ENCODE measurements around the gene CA14.
"Not testable (repeated sequence)": the region's sequence is repeated elsewhere in the genome, so short reads cannot be mapped to it uniquely, and the experiment has no call there.

Gene CA14

DNA sequence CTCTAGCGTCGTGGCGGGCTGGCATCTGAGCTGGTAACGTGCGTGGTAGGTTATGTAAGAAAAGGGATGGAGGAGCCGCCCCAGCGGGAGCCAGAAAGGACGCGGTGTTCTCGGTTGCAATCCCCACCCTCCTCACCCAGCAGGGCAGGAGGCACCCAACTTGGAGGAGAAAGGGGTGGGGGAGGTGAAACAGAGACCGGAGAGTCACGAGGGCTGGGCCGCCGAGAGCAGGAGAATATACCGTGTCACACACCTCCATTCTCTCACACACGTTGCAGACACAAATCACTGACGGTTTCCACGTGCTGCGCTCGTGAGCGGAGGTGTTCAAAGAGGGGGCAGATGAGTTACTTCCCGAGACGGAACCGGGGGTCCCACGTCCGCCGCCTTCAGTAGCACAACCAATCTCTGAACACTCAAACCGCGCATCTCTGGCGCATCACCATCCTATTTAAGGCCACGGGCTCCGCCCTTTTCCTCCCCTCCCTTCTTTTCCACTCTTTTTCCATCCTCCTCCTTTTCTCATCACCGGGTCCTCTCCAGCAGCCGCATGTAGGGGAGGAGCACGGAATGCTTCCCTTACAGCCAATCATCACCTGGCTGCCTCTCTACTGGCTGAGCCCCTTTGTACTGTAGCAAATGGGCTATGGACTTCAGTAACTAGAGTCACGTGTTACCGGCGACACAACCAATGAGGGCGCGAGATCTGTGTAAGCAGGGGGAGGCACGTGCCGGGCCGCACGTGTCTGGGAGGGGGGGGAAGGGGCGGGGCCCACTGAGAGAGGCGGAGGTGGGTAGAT is 24.4 kb downstream of the CA14 start, which contains the start of gene CIART:
CIART (plus strand) TSS at position 797 of the 800 bp plus-strand sequence. CDS start 714 bp downstream, outside the sequence.
- peak; percentile 96 for DNase-seq

DNA sequence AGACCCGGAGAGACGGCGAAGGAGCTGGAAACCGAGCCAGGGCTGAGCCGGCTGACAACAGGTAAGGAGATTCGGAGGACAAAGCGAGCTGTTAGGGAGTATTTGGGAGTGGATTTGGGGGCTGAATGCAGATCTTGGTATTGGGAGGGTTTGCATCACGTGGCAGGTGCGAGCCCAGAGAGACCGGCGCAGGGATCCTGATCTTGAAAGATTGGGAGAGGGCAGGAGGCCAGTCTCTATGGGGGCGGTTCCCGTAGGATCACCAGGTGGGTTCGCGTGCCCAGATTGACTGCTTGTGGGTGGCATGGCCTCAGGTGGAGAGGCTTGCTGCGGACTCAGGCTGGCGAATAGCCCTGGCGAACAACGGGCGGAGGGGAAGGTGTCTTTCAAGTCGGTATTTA is 25.0 kb downstream of the CA14 start:
- DNase-seq = no peak

DNA sequence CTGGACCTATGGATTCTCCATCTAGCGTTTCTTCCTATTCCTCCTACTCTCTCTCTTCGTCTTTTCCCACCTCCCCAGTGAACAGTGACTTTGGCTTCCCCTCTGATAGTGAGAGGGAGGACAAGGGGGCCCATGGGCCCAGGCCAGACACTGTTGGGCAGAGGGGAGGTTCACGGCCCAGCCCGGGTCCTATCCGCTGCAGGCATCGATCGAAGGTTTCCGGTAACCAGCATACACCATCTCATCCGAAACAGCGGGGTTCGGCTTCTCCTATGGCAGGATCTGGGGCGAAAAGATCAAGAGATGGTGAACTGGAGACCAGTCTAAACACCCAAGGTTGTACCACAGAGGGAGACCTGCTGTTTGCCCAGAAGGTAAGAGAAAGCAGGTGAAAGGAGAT is 25.7 kb downstream of the CA14 start:
- no peak for DNase-seq

DNA sequence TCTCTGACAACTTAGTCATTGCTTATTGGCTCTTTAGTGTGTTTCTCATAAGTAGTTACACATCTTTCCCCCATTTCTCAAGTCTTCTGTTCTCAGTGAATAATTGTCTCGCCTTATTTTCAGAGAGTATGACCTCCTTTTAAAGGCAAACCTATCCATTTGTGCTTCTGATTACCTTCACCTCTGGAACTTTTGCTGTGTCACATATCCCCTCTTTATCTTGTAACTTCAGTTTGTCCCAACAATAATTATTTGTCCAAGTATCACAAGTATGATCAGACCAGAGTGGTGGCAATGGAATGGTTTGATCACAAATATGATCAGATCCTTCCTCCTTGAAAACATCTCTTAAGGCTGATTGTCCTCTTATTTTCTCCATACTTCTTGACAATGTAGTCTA is 30.8 kb downstream of the CA14 start:
- DNase-seq = no peak

DNA sequence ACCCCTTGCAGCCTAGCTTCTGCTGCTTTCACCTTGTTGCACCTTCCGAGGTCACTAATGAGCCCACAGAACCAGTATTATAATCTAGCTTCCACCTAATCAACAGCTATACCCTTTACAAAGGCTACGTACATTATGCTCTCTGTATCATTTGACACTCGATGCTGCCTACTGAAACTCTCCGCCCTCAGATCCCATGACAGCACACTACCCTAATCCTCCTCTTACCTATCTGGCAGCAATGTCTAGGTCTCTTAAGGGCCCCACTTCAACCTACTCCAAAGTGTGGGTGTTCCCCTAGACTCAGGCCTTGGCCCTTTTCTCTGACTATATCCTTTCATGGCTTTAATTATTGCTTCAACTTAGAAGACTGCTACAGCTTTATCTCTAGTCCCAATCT is 31.2 kb downstream of the CA14 start:
- no peak for DNase-seq

DNA sequence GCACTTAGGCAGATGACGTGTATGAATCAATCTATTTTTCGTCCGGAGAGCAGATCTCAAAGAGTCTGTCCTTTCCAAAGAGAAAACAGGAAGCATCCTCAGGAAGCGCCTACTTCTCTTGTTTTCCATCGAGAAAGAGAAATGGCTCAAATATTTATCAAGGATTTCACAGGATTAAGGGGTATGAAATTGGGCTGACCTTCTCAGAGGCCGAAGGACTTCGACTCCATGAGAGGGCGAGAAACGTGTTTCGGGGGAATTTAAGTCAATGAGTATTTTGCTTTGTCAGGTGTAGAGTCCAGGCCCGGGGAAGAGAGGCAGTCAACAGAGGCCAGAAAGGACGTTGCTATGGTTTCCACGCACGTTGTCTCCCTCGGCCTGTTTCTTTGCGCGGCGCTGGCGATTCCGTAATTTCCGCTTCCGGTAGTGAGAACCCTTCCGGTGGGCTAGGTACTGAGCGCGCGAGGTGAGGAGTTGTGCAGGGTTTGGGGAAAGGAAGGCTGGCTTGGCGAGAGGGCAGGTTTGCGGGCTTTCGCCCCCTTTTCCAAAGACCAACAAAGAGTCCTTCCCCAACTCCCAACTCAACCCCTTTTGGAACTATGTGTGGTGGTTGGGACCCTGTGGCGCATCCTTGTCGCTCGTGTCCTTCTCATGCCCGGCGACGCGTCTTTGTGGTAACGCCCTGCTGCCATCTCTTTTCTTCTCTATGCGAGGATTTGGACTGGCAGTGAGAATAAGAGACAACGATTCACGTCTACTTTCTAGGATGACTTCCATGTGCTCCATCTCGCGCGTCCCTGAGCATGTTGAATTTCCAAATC is 36.1 kb downstream of the CA14 start, which contains the start of gene MRPS21:
MRPS21 (plus strand) TSS at position 429 of the 821 bp plus-strand sequence. CDS start 506 bp downstream, outside the sequence.
- DNase-seq = peak; percentile 98

DNA sequence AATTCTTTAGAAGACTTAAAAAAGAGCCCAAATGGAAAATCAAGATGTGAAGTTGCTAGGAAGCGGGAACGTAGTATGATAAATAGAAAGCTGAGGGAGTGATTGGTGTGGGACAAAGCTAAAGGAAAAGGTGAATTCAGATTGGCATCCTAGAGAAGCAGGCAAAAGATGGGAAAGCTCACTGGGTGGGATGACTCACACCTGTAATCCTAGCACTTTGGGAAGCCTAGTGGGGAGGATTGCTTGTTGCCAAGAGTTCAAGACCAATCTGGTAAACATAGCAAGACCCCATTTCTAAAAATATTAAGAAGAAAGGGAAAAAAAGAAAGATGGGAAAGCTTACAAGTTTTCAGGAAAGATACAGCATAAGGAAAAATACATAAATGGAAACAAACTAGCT is 37.9 kb downstream of the CA14 start:
- DNase-seq = no peak

DNA sequence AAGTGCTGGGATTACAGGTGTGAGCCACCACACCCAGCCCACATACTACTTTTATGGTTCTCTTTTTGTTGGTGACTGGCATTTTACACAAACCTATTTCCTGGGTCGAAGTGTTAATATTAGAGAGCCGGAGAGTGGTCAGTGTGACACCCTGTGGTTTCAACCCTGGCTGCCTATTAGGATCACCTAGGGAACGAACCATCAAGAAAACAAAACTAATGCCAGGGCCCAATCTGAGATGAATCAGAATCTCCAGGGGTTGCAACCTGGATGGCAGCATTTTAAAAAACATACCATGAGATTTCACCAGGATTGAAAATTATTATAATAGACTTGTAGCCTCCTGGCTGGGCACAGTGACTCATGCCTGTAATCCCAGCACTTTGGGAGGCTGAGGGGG is 42.1 kb downstream of the CA14 start:
- DNase-seq = no peak

DNA sequence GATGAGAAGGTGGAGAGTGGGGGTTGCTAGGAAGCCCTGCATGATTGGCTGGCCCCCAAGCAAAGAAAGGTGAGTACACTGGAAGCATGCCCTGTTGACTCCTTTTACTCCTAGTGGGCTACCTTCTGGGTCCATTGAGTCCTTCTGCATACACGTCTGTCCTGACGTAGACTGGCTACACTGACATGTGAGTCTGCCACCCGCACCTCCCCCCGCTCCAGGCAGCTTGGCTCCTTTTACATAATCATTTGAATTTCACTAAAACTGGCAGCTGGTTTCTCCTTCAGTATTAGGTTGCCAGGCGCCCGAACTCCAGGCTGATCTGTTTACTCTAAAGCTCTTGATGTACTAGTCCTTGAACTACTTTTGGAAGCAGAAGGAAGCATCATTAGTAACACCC is 44.8 kb downstream of the CA14 start:
- DNase-seq = no peak

DNA sequence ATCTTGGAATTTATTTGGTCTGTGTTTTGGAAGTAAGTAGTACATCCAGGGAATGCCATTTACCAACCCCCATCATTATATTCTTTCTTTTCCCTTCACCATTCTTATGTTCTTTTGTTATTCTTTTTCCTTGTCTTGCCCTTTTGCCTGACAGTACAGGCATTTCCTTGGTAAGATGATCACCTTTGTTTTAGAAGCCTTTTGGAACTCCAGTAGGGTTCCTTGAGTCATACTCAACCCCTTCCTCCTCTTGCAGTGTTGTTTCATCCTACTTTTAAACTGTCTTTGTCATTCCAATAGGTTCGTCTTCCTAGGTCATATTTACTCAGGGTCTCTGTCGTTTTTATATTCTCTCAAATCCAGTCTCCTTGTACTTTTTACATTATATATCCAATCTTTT is 45.3 kb downstream of the CA14 start:
- no peak for DNase-seq

DNA sequence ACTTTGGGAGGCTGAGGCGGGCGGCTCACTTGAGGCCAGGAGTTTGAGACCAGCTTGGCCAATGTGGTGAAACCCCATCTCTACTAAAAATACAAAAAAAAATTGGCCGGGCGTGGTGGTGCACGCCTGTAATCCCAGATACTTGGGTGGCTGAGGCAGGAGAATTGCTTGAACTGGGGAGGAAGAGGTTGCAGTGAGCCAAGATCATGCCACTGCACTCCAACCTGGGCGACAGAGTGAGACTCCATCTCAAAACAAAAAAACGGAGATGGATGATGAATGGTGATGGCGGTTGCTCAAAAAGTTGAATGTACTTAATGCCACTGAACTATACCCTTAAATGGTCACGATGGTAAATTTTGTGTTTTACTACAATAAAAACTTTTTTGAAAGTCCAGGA is 51.0 kb downstream of the CA14 start:
- DNase-seq = not testable (repeated sequence)

DNA sequence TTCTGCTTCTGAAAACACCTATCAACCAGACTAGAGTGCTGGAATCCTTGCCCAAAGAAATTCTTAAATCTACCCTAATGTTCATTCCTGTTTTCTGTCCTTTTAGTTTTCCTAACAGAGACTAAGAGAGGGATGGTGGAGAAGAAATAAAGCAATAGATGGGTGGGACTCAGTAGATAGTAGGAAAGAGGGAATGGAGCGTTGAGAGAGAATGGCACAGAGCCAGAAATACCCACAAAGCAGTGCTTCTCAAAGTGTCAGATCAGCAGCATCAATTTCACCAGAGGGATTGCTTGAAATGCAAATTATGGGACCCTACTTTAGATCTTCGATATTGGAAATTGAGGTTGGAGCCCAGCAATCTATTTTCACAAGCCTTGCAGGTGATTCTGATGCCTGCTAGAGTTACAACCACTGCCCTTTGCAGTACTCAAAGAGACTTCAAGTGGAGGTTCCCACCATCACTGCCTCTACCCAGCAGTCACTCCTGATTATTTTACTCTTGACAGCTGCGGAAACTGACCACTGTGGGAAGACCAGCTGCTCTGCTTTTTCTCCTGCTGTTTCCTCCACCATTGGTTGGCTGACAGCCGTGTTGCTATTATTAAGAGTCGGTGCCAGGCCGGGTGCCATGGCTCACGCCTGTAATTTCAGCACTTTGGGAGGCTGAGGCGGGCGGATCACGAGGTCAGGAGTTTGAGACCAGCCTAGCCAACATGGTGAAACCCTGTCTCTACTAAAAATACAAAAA is 52.4 kb downstream of the CA14 start:
- peak; percentile 52 for DNase-seq

DNA sequence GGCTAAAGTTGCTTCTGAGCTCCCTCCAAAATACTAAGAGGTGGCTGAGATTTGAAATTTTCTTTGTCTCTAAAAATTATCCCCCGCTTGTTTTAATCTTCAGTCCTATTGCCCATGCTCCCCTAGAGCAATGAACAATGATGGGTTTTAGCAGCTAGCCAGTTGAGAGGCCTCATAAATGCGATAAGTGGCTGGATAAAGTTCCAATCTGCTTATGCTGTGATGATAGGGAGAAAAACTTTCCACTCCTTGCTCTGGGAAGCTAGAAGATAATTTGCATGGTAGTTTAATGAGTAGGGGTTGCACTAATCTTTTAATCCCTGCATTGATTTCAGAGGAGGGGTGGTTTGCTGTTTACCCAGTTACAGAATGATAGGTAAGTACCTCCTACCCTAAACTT is 54.2 kb downstream of the CA14 start:
- peak; percentile 98 for DNase-seq

Data from NCI-H82 (cell line).